Measurements from ENCODE around the gene HPSE2. TPM values are rescaled to one million over a fixed set of nuclear protein-coding genes. Genes with fewer than 3 reads are reported as not detected.

Gene HPSE2
- total RNA-seq, 2 experiments from 2014 or later, result not detected

DNA sequence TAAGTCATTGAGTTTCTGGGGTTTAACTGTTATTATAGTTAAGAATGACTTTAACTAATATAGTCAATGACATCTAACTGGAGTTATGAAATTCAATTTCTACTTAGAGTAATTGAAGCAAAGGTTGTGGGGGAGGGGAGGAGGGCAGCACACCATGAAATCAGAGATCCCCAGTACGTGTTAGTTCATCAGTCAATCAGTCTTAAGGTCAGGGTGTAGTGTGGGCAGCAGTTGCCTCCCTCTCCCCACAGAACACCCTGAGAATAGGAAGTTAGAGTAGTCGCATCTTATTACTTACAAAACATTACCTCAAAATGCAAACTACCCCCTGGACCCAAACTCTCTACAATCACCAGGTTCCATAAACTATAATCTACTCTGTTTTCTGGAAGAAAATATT is 781.9 kb downstream of the HPSE2 start:
- no peak overlapping the region for H3K27ac Mint-ChIP-seq
- ChIA-PET POLR2A (no interaction called here), CTCF (no interaction called here)
- intact Hi-C loops (cut with micrococcal nuclease), result no loop called here
- no peaks in the 10 kb centered on the region for H3K36me3 Mint-ChIP-seq (ENCODE audit: low read depth)
- no peaks in the 10 kb centered on the region for H3K9me3 Mint-ChIP-seq
- DNase-seq (no peak), ATAC-seq (no peak)
- H3K27me3 Mint-ChIP-seq, result peaks cover 18% of the 10 kb centered on the region
- no peaks in the 10 kb centered on the region for H3K4me1 Mint-ChIP-seq (ENCODE audit: low read depth)
- TF ChIP-seq, protein P1, sequence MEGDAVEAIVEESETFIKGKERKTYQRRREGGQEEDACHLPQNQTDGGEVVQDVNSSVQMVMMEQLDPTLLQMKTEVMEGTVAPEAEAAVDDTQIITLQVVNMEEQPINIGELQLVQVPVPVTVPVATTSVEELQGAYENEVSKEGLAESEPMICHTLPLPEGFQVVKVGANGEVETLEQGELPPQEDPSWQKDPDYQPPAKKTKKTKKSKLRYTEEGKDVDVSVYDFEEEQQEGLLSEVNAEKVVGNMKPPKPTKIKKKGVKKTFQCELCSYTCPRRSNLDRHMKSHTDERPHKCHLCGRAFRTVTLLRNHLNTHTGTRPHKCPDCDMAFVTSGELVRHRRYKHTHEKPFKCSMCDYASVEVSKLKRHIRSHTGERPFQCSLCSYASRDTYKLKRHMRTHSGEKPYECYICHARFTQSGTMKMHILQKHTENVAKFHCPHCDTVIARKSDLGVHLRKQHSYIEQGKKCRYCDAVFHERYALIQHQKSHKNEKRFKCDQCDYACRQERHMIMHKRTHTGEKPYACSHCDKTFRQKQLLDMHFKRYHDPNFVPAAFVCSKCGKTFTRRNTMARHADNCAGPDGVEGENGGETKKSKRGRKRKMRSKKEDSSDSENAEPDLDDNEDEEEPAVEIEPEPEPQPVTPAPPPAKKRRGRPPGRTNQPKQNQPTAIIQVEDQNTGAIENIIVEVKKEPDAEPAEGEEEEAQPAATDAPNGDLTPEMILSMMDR (IDR thresholded peaks at IDR 0.05), result no peak
- no peak overlapping the region for H3K4me3 Mint-ChIP-seq

DNA sequence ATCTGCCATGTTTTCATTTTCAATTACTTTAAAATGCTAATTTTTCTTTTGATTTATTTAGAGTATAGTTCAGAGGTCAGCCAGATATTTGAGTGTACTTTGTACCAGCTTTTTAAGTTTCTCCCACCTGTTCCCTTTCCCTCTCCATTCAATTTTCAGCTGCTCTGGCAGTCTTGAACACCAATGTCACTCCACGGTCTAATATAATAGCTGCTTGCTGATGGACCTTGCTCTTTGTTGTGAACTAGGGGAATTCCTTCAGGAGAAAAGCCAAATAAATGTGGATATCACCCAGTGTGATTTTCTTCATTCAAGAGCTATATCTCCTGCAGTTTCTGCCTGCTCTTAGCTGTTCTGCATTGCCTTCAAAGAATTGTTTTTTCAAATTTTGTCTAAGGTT is 785.0 kb downstream of the HPSE2 start:
- H3K36me3 Mint-ChIP-seq (ENCODE audit: low read depth), result no peaks in the 10 kb centered on the region
- TF ChIP-seq, protein P1 (IDR thresholded peaks at IDR 0.05), result no peak
- POLR2A ChIA-PET, result no interaction called here
- peaks cover 1% of the 10 kb centered on the region for H3K4me1 Mint-ChIP-seq (ENCODE audit: low read depth)
- ATAC-seq (no peak), DNase-seq (no peak)
- CTCF ChIA-PET, result interaction anchor here (1.3 kb wide), 1 partner anchor 17 kb away, joined by 4 read pairs; no protein-coding TSS in a partner anchor
- no peak overlapping the region for H3K27ac Mint-ChIP-seq
- peaks cover 10% of the 10 kb centered on the region for H3K27me3 Mint-ChIP-seq
- H3K4me3 Mint-ChIP-seq, result no peak overlapping the region
- H3K9me3 Mint-ChIP-seq, result no peaks in the 10 kb centered on the region
- intact Hi-C loops (cut with micrococcal nuclease), result no loop called here

DNA sequence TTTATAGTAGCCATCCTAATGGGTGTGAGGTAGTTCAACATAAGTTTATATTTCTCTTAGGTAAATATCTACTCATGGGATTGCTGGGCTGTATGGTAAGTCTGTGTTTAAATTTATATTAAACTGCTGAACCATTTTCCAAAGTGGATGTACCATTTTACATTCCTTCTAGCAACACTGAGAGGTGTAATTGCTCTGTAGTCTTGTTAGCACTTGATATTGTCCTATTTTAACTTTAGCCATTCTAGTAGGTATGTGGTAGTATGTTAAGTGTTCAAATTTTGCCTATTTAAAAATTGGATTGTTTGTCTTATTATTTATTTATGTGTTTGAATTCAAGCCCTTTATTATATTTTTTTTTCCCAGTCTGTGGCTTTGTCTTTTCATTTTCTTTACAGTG is 786.4 kb downstream of the HPSE2 start:
- peaks cover 10% of the 10 kb centered on the region for H3K27me3 Mint-ChIP-seq
- H3K4me3 Mint-ChIP-seq, result no peak overlapping the region
- CTCF ChIA-PET, result no interaction called here

DNA sequence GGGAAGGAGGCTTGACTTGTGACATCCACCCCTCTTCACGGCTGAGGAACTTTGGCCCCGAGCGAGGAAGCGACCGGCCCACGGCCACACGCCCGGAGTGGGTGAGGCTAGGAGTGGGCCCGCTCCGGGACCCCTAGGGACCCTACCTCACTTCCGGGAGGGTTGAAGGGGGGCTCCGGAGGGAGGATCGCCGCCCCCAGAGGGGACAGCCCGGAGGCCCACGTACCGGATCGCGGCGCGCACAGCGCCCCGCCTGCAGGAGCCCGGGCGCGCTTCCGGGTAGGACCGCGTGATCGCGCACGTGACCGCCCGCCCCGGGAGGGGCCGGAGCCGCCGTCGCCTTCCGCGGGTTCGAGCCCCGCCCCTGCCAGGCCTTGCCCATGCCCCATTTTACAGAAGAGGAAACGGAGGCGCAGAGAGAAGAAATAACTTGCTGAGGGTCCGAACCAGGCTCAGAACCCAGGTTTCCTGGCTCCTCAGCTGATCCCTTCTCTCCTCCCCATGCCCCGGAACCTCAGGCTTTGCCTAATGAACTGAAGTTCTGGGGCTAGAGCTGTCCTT is 788.9 kb downstream of the HPSE2 start, which contains the start of gene HPS1:
HPS1 (minus strand) TSS at position 275 of the 561 bp plus-strand sequence. CDS start 3,695 bp downstream, outside the sequence.
- intact Hi-C loops (cut with micrococcal nuclease), result no loop called here
- Mint-ChIP-seq H3K4me1 (ENCODE audit: low read depth) (peaks cover 32% of the 10 kb centered on the region), H3K27me3 (peaks cover 5% of the 10 kb centered on the region), H3K27ac (peak within 1 kb of the TSS; percentile 91), H3K9me3 (no peaks in the 10 kb centered on the region), H3K36me3 (ENCODE audit: low read depth) (peaks cover 26% of the 10 kb centered on the region), H3K4me3 (peak within 1 kb of the TSS; percentile 94)
- ChIA-PET CTCF (interaction anchor here (1.3 to 1.7 kb wide), 2 partner anchors 20 to 21 kb away, joined by 4 to 6 read pairs; no protein-coding TSS in a partner anchor), POLR2A (interaction anchor here (1.0 to 1.7 kb wide), 4 partner anchors 10 to 32 kb away, joined by 3 to 8 read pairs (median 4); partner anchors contain the start of gene PYROXD2)
- peak; percentile 87 for DNase-seq
- TF ChIP-seq, protein P1 (IDR thresholded peaks at IDR 0.05), result no peak
- peak; percentile 94 for ATAC-seq

More for the DNA sequence above, 786.4 kb downstream of the HPSE2 start:
- TF ChIP-seq, protein P1 (IDR thresholded peaks at IDR 0.05), result no peak
- Mint-ChIP-seq H3K36me3 (ENCODE audit: low read depth) (peaks cover 6% of the 10 kb centered on the region), H3K27ac (no peak overlapping the region), H3K4me1 (ENCODE audit: low read depth) (peaks cover 13% of the 10 kb centered on the region), H3K9me3 (no peaks in the 10 kb centered on the region)
- POLR2A ChIA-PET, result interaction anchor here (0.7 kb wide), 1 partner anchor 122 kb away, joined by 3 read pairs; no protein-coding TSS in a partner anchor
- intact Hi-C loops (cut with micrococcal nuclease), result no loop called here
- ATAC-seq (no peak), DNase-seq (no peak)

DNA sequence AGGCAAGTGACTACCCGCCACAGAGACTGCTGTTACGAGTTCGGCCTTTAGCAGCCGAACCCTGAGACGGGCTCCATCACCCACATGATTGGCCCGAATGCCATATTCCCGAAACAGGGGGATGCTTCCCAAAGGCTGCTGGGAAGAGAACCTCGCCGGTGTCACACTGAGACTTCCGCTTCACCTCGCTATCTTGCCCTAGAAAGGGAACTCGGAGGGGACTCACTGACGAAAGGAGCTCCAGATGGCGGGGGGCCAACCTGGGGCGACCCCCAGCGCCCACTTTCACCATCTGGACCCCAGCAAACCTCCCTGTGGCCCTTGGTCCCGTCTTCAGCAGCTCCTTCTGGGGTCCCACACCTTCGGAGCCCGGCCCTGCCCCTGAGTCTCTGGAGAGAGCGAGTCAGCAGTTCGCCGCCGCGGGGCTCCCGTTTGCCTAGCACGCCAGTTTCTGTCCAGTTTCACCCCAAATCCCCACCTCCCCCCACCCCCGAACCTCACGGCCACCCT is 789.4 kb downstream of the HPSE2 start:
- TF ChIP-seq, protein P1 (IDR thresholded peaks at IDR 0.05), result no peak
- Mint-ChIP-seq H3K4me1 (ENCODE audit: low read depth) (peaks cover 32% of the 10 kb centered on the region), H3K4me3 (peak overlapping the region; percentile 94), H3K27ac (peak overlapping the region; percentile 91), H3K36me3 (ENCODE audit: low read depth) (peaks cover 29% of the 10 kb centered on the region), H3K9me3 (no peaks in the 10 kb centered on the region), H3K27me3 (peaks cover 5% of the 10 kb centered on the region)
- intact Hi-C loops (cut with micrococcal nuclease), result no loop called here
- DNase-seq (peak; percentile 56), ATAC-seq (peak; percentile 59)
- POLR2A ChIA-PET, result interaction anchor here (1.0 to 1.7 kb wide), 3 partner anchors 11 to 32 kb away, joined by 3 to 8 read pairs (median 5); partner anchors contain the start of gene PYROXD2
- CTCF ChIA-PET, result interaction anchor here (1.0 to 4.0 kb wide), 3 partner anchors 21 to 22 kb away, joined by 3 to 15 read pairs (median 6); no protein-coding TSS in a partner anchor
